ENCODE data around the gene HCN2. TPM values are rescaled to one million over a fixed set of nuclear protein-coding genes. Genes with fewer than 3 reads are reported as not detected.
A peak's percentile ranks its signal among the peaks of the same experiment; 100 is the strongest.

HCN2 gene
- total and polyA plus RNA-seq, 9 of the 15 experiments (the other 6 are each of a cell fraction or from before 2014, with no cell fraction given): 0.29 to 4.2 (median 0.82) TPM; not detected in 2

GRCh38 chr19:633068-633785, 43.5 kb downstream of the HCN2 start, which contains the start of gene POLRMT (continued):
- TF ChIP-seq ZBTB40 (IDR thresholded peaks at IDR 0.05): peak; percentile 94
- TF ChIP-seq ZBTB40 (CRISPR knock-in tag; IDR thresholded peaks at IDR 0.05): no peak
- TF ChIP-seq SETDB1 (IDR thresholded peaks at IDR 0.05; ENCODE audit: low read length): peak; percentile 57
- no peak for TF ChIP-seq POLR2H (tag; IDR thresholded peaks at IDR 0.05; ENCODE audit: low read depth)
- TF ChIP-seq RBM14 (IDR thresholded peaks at IDR 0.05; ENCODE audit: borderline replicate concordance, insufficient read depth, low read depth, low read length): no peak
- TF ChIP-seq ZHX1 (conservative IDR thresholded peaks at IDR 0.05; ENCODE audit: low read length): no peak
- TF ChIP-seq ZEB2 (IDR thresholded peaks at IDR 0.05): no peak
- TF ChIP-seq ZSCAN29 (IDR thresholded peaks at IDR 0.05): no peak
- TF ChIP-seq EP400 (IDR thresholded peaks at IDR 0.05): peak; percentile 23
- no peak for TF ChIP-seq CHAMP1 (IDR thresholded peaks at IDR 0.05)
- no peak for TF ChIP-seq SREBF1 (IDR thresholded peaks at IDR 0.05; ENCODE audit: borderline replicate concordance, low read depth, low read length)
- TF ChIP-seq ZNF324 (CRISPR knock-in tag; IDR thresholded peaks at IDR 0.05): no peak
- no peak for TF ChIP-seq NR4A1 (CRISPR knock-in tag; IDR thresholded peaks at IDR 0.05)
- TF ChIP-seq NR4A1 (tag; IDR thresholded peaks at IDR 0.05): no peak
